GM19193 (cell line): ENCODE results near the gene TMEM139.

Source experiments
- POLR2A ChIP-seq: IDR thresholded peaks from 4 replicates; pipeline ENCODE4 v1.6.1; 2011; ENCODE audit not compliant: insufficient read depth, insufficient read length; ENCODE audit errors: extremely low read depth

Gene TMEM139

GRCh38 chr7:143279186-143280098, 5.3 kb upstream of the TMEM139 start:
- no peak for TF ChIP-seq POLR2A

GRCh38 chr7:143280160-143280559, 4.6 kb upstream of the TMEM139 start:
- no peak for TF ChIP-seq POLR2A

- TF ChIP-seq POLR2A: no peak
Measured at GRCh38 chr7:143280566-143280965, 4.2 kb upstream of the TMEM139 start.

- TF ChIP-seq POLR2A: no peak
Measured at GRCh38 chr7:143281529-143281928, 3.2 kb upstream of the TMEM139 start.

GRCh38 chr7:143282124-143282523, 2.6 kb upstream of the TMEM139 start:
- no peak for TF ChIP-seq POLR2A

GRCh38 chr7:143283381-143283780, 1.4 kb upstream of the TMEM139 start:
- no peak for TF ChIP-seq POLR2A

- no peak for TF ChIP-seq POLR2A
Measured at GRCh38 chr7:143285470-143285778, 666 bp downstream of the TMEM139 start.

- TF ChIP-seq POLR2A: no peak
Measured at GRCh38 chr7:143285806-143286521, 1.2 kb downstream of the TMEM139 start.

GRCh38 chr7:143286522-143286890, 1.7 kb downstream of the TMEM139 start:
- TF ChIP-seq POLR2A: no peak

- no peak for TF ChIP-seq POLR2A
Measured at GRCh38 chr7:143287339-143287934, 2.7 kb downstream of the TMEM139 start.

GRCh38 chr7:143287935-143288826, 3.4 kb downstream of the TMEM139 start, which contains the start of gene CASP2:
CASP2 (plus strand) TSS chr7:143288351; CDS start chr7:143288456, 105 bp downstream.
- TF ChIP-seq POLR2A: peak; percentile 84

- no peak for TF ChIP-seq POLR2A
Measured at GRCh38 chr7:143288836-143289235, 4.1 kb downstream of the TMEM139 start.

- TF ChIP-seq POLR2A: no peak
Measured at GRCh38 chr7:143289421-143289820, 4.7 kb downstream of the TMEM139 start.

GRCh38 chr7:143290293-143290692, 5.5 kb downstream of the TMEM139 start:
- TF ChIP-seq POLR2A: no peak

GRCh38 chr7:143292876-143293275, 8.1 kb downstream of the TMEM139 start:
- no peak for TF ChIP-seq POLR2A
